GM12875 (cell line): Measurements from ENCODE around the gene FAM107B.
"Not testable (repeated sequence)": the region's sequence is repeated elsewhere in the genome, so short reads cannot be mapped to it uniquely, and the experiment has no call there.

Source experiments
- H3K4me3 ChIP-seq: one replicate; pipeline ENCODE4 v1.5.1; 2011; ENCODE audit warnings: low read depth, low read length, control low read depth
- TF ChIP-seq, protein P1 (sequence below): IDR thresholded peaks from 2 replicates; pipeline ENCODE4 v1.5.1; 2011; ENCODE audit warnings: low read depth, mild to moderate bottlenecking, control low read depth, inconsistent platforms, low read length, moderate library complexity, borderline replicate concordance; ENCODE audit not compliant: insufficient read depth

Gene FAM107B

DNA sequence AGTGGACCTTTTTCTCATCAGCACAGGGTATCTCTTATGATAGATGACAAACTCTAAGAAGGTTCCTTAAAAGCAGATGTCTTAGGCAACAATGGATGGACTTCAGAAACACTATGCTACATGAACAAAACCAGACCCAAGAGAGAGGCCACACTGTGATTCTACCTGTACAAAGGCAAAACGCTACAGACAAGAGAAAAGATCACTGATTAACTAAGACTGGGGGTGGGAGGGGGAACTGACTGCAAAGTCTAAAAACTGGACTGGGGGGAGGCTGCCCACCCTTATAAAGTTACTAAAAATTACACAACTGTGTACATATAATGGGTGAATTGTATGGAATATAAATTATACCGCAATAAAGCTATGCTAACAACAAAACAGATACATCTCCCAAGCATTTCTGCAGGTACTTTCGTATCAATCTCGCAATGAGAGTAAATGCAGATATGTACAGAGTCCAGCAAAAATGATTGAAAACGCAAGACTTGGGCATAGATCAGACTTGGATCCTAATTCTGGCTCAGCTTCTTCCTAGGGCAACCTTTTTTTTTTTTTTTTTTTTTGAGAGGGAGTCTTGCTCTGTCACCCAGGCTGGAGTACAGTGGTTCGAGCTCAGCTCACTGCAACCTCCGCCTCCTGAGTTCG is 179.7 kb downstream of the FAM107B start:
- TF ChIP-seq, protein P1, sequence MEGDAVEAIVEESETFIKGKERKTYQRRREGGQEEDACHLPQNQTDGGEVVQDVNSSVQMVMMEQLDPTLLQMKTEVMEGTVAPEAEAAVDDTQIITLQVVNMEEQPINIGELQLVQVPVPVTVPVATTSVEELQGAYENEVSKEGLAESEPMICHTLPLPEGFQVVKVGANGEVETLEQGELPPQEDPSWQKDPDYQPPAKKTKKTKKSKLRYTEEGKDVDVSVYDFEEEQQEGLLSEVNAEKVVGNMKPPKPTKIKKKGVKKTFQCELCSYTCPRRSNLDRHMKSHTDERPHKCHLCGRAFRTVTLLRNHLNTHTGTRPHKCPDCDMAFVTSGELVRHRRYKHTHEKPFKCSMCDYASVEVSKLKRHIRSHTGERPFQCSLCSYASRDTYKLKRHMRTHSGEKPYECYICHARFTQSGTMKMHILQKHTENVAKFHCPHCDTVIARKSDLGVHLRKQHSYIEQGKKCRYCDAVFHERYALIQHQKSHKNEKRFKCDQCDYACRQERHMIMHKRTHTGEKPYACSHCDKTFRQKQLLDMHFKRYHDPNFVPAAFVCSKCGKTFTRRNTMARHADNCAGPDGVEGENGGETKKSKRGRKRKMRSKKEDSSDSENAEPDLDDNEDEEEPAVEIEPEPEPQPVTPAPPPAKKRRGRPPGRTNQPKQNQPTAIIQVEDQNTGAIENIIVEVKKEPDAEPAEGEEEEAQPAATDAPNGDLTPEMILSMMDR, result no peak
- H3K4me3 ChIP-seq, result no peak overlapping the region

DNA sequence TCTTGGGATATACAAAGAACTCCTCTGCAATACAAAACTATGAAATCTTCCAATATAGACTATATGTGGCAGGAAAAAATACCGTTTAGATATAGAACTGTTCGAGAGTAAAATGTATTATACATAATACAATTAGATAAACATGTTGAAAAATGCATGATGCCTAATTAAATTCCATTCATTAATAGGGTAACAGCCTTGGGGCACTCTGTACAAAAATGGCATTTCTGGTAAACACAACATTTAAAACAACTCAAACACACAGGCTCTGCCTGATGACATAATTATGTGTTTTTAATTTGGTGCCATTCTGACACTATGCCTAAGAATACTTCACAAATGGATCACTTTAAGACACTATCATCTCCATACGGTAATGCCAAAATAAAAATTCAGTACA is 180.9 kb downstream of the FAM107B start:
- TF ChIP-seq, protein P1, result no peak
- no peak overlapping the region for H3K4me3 ChIP-seq

DNA sequence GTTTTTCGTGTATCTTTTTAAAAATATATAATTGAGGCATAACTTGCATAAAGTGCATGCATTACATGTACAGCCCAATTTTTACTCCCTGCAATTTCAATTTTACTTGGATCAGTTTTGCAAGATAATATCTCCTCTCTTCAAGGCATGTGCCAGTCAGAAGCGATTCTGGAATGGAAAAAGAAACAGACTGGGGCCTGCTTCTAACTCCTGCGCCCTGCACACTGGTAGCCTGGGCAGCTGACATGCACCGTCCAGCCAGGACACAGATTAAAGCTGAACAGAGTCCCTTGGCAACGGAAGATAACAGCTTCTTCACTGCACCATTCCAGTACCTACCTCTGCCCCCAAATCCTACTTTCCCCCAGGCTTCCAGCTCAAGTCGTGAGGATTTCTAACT is 182.1 kb downstream of the FAM107B start:
- H3K4me3 ChIP-seq, result no peak overlapping the region
- TF ChIP-seq, protein P1, result no peak

DNA sequence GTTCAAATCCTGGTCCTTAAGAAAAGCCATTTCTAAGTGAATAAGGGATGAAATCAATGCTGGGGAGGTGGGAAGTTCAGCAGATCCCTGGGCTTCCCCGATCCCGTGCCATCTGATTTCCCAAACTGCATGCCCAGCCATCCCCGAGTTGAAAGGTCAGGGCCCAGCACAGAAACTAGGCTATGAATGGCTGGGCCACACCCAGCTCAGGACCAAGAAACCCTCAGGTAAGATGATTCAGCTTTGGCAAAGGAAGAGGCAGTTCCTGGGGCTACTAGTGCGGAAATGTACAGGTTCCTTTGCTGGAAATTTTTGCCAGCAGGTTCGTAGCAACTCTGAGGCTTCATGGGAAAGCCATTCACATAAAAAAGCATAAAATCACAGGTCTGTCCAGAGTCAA is 182.7 kb downstream of the FAM107B start:
- TF ChIP-seq, protein P1, result no peak
- no peak overlapping the region for H3K4me3 ChIP-seq

DNA sequence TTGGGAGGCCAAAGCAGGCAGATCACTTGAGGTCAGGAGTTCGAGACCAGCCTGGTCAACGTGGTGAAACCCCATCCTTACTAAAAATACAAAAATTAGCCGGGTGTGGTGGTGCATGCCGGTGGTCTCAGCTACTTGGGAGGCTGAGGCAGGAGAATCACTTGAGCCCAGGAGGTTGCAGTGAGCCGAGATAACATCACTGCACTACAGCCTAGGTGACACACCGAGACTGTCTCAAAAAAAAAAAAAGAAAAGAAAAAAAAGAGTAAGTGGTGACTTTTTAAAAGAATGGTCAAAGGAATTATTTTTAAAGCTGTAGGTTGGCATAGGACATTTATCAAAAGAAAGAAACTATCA is 185.8 kb downstream of the FAM107B start:
- H3K4me3 ChIP-seq, result not testable (repeated sequence)

DNA sequence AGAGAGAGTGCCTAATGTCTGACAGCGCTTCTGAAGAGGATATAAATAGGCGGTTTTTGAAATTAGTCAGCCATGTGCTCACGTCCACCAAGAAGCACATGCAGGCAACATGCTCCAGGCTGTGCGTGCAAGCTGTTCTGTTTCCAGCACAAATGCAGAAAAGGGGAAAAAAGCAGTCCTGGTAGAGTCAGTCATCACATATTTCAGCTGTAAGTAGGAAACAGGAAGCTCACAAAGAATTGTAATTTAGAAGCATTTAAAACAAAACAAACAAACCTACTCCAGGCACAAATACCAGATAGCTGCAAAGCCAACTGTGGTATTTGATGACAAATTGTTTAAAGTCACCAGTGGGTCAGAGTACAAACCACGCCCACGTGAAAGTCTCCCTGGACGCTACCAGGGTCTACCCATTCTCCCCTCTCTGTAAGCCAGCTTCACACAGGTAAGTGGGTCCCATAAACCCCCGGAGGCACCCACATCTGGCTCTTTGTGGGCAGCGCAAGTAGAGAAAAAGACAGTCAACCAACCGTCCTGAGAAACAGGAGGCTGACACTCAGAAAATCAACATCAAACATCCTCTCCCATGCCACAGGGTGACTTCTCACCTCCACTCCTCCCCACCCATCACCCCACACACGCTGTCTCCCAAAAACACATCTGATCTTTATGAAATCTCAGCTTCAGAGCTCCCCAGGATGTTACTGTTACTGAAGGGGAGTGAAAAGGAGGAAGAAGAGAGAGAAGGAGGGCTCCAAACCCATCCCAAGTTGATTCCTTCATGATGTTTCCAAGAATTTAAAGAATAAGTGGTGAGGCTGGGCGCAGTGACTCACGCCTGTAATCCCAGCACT is 186.4 kb downstream of the FAM107B start:
- TF ChIP-seq, protein P1, result no peak
- H3K4me3 ChIP-seq, result no peak overlapping the region

DNA sequence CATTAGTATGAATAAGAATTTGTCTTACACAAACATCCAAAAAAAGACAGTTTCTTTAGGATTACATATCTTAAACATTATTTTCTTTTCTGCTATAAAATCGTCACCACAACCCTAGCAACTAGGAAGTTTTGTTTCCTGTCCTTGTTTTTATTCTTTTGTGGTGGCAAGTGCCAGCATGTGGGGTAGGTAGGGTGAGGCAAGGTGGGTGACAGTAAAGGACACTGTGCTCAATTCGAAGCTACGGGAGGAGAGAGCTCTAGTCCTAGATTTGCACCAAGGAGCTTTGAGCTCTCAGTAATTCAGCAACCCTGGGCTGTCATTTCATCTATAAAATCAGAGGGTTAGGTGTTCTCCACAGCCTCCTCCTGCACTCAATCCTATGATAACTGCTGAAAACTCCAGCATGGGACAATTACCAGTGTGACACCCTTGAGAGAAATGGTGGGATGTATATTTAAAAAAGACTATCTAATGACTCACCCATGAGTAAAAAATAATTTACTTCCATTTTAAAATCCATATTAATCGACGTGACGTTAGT is 187.1 kb downstream of the FAM107B start:
- no peak overlapping the region for H3K4me3 ChIP-seq
- TF ChIP-seq, protein P1, result no peak
